C4-2B (cell line): ENCODE data around the gene CDK13.

Experiments
- ZFX ChIP-seq: fragments of 450-650 bp; IDR thresholded peaks from 2 replicates; pipeline ENCODE4 v1.6.1; 2017
- TF ChIP-seq, protein P1 (sequence below): fragments of 450-650 bp; conservative IDR thresholded peaks from 2 replicates; pipeline ENCODE4 v1.5.1; 2017; ENCODE audit warnings: mild to moderate bottlenecking

DNA sequence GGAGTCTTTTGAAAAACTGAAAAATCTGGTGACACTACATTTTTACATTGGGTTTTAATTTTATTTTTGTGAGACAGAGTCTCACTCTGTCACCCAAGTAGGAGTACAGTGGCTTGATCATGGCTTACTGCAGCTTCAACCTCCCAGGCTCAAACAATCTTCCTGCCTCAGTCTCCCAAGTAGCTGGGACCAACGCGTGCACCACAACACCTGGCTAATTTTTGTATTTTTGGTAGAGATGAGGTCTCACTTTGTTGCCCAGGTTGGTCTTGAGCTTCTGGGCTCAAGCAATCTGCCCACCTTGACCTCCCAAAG is 172.8 kb downstream of the CDK13 start:
- TF ChIP-seq, protein P1, sequence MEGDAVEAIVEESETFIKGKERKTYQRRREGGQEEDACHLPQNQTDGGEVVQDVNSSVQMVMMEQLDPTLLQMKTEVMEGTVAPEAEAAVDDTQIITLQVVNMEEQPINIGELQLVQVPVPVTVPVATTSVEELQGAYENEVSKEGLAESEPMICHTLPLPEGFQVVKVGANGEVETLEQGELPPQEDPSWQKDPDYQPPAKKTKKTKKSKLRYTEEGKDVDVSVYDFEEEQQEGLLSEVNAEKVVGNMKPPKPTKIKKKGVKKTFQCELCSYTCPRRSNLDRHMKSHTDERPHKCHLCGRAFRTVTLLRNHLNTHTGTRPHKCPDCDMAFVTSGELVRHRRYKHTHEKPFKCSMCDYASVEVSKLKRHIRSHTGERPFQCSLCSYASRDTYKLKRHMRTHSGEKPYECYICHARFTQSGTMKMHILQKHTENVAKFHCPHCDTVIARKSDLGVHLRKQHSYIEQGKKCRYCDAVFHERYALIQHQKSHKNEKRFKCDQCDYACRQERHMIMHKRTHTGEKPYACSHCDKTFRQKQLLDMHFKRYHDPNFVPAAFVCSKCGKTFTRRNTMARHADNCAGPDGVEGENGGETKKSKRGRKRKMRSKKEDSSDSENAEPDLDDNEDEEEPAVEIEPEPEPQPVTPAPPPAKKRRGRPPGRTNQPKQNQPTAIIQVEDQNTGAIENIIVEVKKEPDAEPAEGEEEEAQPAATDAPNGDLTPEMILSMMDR: no peak
- TF ChIP-seq ZFX: no peak
